ENCODE results near the gene TGFB1.

DNA sequence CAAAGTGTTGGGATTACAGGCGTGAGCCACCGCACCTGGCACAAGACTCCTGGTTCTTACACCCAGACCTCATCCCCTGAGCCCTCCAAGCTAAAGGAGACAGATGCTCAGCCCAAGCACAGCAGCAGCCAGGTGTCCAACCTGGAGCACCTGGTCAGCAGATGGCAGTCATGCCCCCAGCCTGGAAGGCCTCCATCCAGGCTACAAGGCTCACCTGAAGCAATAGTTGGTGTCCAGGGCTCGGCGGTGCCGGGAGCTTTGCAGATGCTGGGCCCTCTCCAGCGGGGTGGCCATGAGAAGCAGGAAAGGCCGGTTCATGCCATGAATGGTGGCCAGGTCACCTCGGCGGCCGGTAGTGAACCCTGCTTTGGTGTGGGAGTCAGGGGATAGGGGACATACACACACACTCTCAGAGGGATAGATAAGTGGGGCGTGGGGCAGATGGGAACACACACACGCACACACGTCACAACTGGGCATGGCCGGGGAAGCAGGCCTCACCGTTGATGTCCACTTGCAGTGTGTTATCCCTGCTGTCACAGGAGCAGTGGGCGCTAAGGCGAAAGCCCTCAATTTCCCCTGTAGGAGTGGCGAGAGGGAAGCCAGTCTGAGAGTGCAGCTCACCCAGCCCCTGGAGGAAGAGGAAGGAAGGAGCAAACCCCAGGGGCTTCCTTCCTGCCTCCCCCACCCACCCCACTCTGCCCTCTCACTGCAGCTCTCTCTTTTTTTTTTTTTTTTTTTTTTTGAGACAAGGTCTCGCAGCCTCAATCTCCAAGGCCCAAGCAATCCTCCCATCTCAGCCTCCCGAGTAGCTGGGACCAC is 11.8 kb downstream of the TGFB1 start:
- TF ChIP-seq POLR2A (IDR thresholded peaks at IDR 0.05; ENCODE audit: low read length) (no peak), GATA1 (IDR thresholded peaks at IDR 0.05; ENCODE audit: low read depth, low read length) (no peak)
